ENCODE data around the gene CALHM2.

CALHM2 gene

GRCh38 chr10:103475437-103475836, 23.3 kb upstream of the CALHM2 start:
- no peak for DNase-seq

GRCh38 chr10:103474077-103474476, 21.9 kb upstream of the CALHM2 start:
- no peak for DNase-seq

- DNase-seq: no peak
These were observed 21.1 kb upstream of the CALHM2 start for GRCh38 chr10:103473261-103473671.

GRCh38 chr10:103472005-103472404, 19.8 kb upstream of the CALHM2 start:
- DNase-seq: no peak

DNA sequence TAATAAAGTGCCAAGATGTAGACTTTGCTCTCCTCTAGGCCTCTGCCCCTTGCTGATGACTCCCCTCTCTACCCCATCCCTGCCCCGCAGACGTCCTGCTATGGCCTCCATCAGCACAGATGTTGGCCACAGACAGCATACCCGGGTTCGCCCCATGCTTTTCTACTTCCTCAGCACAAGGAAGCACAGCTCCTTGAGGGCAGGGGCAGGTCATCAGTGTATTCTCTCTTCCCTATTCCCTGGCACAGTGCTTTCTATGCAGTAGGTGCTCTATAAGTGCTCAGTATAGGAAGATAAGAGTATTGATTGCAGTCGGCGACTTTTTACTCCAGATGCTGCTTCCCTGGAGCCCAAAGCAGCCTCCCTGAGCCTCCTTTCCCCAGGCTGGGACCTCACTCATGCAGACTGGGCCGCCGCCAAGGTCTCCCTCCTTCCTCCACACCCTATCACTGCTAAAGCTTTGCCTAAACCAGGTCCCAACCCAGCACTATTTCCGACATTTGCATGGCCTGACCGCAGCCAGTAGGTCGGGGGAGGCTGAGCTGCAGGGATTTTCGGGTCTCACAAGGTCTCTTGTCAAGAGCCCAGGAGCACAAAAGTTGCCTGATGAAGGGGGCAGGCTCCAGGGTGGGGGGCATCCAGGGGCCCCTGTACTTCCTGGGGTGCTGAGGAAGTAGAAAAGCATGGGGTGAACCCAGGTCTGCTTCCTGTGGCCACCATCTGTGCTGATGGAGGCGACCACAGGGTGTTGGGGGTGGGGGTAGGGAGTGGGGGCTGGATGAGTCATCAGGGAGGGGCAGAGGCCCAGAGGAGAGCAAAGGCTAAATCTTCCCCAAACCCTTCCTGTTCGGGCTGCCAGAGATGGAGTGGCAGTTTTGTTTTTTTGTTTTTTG, 18.8 kb upstream of the CALHM2 start:
- DNase-seq: peak; percentile 82

- DNase-seq: no peak
These were observed 17.0 kb upstream of the CALHM2 start for GRCh38 chr10:103469201-103469600.

DNA sequence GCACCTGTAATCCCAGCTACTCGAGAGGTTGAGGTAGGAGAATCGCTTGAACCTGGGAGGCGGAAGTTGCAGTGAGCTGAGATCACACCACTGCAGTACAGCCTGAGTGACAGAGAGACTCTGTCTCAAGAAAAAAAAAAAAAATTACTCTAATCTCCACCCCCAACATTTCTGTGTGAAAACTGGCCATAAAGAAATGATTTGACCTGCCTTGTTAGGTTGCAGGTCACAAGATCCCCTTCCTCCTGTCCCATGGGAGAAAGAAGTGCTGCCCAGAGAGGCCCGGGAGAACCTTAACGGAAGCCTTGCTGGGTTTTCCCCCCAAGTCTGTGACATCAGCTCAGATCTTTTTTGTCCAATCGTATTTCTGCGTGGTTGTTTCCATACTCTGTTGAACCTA, 15.2 kb upstream of the CALHM2 start:
- DNase-seq: no peak

GRCh38 chr10:103466734-103467133, 14.6 kb upstream of the CALHM2 start:
- no peak for DNase-seq

DNA sequence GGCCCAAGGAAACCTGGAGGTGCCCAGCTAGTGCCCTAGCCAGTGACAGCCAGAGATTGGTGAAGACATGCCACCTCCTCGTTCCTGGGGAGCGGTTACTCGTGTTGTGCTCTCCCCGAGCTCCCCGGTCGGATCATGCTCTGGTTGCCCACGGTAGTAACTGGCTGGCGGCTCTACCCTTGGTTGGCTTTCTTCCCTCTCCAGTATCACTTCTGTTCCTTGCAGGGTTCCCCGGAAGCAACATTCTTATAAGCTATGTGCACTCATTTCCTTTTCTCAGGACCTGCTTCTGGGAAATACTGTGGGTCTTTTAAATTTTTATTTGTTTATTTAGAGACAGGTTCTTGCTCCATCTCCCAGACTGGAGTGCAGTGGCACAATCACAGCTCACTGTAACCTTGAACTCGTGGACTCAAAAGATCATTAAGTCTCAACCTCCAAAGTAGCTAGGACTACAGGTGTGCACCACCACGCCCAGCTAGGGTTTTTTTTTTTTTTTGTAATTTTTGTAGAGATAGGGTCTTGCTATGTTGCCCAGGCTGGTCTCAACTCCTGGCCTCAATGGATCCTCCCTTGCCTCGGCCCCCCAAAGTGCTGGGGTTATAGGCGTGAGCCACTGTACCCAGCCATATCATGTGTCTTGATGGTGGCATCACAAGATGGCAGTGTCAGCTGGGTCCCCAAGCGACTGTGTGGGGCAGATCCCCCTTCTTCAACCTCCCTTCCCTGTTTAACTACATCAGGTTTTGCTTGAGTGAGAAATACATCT, 13.4 kb upstream of the CALHM2 start:
- DNase-seq: no peak

DNA sequence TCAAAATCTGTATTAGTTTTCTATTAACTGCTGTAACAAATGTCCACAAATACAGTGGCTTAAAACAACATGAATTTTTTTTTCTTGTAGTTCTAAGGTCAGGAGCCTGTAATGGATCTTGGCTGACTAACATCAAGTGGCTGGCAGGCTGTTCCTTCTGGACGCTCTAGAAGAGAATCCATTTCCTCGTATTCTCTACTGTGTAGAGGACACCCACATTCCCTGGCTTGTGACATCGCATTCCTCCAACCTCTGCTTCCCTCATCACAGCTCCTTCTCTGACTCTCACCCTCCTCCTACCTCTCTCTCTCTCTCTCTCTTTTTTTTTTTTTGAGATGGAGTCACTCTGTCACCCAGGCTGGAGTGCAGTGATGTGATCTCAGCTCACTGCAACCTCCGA, 11.3 kb upstream of the CALHM2 start:
- no peak for DNase-seq

DNA sequence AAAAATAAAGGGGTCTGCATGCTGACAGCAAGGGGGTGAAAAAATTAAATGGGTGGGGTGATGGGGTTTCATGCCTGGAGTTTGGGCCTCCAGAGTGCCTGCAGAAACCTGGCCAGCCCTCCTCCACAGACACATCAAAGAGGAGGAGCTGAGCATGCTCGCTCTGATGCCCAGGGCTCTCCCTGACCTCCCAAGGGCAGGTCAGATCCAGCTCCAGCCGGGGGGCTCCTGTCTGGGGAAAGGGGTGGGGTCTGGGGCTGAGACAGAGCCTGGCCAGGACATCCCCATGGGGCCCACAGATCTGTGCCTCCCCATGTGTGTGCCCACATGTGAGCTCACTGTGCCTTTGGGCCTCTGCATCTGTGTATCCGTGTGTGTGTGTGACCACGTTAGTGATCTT, 7.4 kb upstream of the CALHM2 start:
- DNase-seq: no peak

DNA sequence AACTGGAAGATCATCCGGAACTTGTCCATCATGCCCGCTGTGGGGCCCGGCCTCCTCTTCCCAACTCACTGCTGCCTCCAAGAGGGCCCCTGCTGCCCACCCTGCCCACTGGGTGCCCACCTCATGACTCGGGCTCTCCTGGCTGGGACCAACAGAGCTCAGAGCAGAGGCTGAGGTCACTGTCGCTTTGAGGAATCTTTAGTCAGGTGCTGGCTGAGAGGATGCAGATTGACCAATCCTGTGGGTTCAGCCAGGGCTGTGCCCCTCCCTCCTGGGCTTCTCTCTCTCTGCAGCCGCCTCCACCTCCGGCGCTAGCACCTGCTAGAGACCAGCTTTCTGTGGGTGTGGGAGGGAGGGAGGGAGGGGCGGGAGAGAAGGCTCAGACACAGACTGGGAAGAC, 6.5 kb upstream of the CALHM2 start, which contains the start of gene CALHM1:
Gene CALHM1, minus strand, starts transcription at position 181 of the 400 bp plus-strand sequence. Its CDS starts 149 bp downstream, at position 32.
- no peak for DNase-seq

DNA sequence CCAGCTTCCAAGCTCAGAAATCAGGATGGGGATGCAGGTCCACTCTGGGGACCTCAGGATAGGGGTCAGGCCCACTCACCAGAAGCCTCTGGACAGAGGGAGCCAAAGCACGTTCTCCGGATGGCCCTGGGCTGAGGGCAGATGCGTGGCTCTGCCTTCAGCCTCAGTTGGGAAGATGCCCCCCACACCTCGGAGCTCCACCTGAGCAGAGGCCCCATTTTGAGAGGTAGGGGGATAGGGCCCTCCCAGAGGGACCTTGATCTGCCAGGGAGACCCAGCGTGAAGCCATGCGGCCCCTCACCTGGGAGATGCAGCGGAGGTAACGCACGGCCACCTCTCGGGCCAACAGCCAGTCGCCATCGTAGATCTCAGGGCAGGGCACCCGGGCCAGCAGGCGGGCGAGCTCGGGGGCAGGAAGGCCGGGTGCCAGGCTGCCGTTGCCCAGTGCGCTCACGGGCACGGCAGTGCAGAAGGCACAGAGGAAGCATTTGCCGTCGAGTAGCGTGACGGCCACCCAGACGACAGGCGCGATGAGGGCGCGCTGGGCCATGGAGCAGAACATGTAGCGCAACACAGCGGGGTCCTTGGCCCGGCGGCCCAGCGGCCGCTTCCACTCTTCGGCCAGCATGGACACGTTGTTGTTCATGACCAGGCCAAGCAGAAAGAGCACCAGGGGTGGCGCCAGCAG, 5.9 kb upstream of the CALHM2 start:
- no peak for DNase-seq

DNA sequence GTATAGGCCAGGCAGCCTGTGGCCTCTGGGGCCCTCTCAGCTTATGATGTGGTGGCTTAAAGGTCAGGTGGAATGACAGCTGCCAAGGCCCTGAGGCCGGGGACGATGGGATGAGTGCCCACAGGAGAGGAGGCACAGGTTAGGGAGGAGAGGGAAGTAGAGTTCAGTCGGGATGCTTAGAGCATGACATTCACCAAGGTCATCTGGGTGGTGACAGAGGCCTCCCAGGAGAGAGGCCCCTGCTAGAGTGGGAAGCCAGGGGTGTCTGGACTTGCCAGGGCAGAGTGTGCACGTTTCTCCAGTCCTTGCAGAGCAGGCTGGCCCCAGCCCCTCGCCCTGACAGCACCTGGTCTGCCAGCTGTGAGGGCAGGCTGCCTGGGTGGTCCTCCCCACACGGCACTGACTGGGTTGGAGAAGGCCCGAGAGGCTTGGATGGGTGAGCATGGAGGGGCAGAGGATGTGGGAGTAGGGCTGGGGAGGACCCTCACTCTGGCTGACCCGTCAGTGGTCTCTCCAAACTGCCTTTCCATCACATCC, 5.1 kb upstream of the CALHM2 start:
- DNase-seq: no peak

GRCh38 chr10:103456074-103456660, 4.0 kb upstream of the CALHM2 start:
- no peak for DNase-seq

- DNase-seq: no peak
These were observed 3.1 kb upstream of the CALHM2 start for GRCh38 chr10:103455235-103455634.

DNA sequence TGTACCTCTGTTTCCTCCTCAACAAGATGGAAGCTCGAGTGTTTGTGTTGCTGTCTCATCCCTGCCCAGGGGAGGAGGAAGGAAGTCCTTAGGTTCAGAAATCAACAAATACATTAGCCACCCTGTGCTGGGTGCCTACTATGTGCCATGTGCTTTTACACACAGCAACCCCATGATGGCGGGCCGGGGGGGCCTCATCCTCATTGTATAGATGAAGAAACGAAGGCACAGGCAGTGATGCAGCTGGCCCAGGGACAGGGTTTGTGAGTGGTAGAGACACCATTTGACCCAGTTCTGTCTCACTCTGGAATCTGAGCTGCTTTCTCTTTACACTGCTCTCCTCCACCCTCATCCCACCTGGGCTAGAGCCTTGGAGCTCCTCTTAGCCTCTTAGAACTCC, 1.9 kb upstream of the CALHM2 start:
- no peak for DNase-seq

DNA sequence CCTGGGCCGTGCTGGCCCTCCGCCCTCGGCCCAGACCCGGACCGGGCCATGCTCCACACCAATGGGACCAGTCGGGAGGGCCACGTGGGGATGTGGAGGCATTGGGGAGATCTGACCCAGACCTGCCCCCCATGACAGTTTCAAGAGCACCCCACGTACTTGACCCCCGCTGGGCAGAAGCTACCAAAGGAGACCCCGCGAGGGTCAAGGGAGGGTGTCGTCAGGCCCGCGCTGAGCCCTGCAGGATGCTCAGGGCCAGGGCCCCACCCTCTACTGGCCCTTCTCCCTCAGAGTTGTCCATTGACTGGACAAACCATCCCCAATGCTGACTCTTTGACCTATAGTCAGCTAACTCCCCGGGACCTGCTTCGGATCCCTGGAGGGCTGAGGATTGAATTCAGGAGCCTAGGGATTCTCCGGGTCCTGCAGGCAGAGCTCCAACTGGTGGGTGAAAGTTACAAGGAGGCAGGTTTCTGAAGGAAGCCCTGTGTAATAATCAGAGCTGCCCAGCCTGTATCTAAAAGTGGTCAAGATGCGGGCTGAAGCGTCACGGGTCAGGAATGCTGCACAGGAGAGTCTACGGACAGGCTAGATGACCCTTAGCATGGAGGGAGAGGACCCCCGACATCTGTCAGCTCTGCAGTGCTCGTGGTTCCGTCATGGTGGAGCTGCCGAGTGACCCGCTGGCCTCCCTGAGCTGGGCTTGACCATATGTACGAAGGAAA, 498 bp upstream of the CALHM2 start:
- DNase-seq: no peak

GRCh38 chr10:103451091-103451813, 918 bp downstream of the CALHM2 start:
- DNase-seq: peak; percentile 59

- no peak for DNase-seq
These were observed 1.9 kb downstream of the CALHM2 start for GRCh38 chr10:103450201-103450695.

Data from CD4-positive, alpha-beta T cell treated with Interleukin-10 for 1 hour (primary cell).